Skeletal muscle satellite cell (primary cell): ENCODE results near the gene CNTFR.

Experiments used
- H3K27me3 ChIP-seq: 2 replicates; pipeline ENCODE4 v1.7.0; 2013; ENCODE audit warnings: low read length; ENCODE audit not compliant: control insufficient read depth, insufficient read depth
- H3K36me3 ChIP-seq: 2 replicates; pipeline ENCODE4 v1.7.0; 2013; ENCODE audit warnings: mild to moderate bottlenecking, control low read depth, low read length; ENCODE audit not compliant: insufficient read depth
- H3K4me1 ChIP-seq: 2 replicates; pipeline ENCODE4 v1.7.0; 2013; ENCODE audit warnings: low read length; ENCODE audit not compliant: control insufficient read depth, insufficient read depth
- H3K4me2 ChIP-seq: 2 replicates; pipeline ENCODE4 v1.7.0; 2013; ENCODE audit warnings: mild to moderate bottlenecking, low read length
- H3K4me3 ChIP-seq: 2 replicates; pipeline ENCODE4 v1.7.0; 2013; ENCODE audit warnings: low read length
- H3K9ac ChIP-seq: 2 replicates; pipeline ENCODE4 v1.7.0; 2013; ENCODE audit warnings: mild to moderate bottlenecking, low read depth, low read length, moderate library complexity
- H3K9me3 ChIP-seq: replicated peaks from 2 replicates; pipeline ENCODE4 v1.7.0; 2013; ENCODE audit warnings: mild to moderate bottlenecking, control low read depth, low read length

The CNTFR gene

DNA sequence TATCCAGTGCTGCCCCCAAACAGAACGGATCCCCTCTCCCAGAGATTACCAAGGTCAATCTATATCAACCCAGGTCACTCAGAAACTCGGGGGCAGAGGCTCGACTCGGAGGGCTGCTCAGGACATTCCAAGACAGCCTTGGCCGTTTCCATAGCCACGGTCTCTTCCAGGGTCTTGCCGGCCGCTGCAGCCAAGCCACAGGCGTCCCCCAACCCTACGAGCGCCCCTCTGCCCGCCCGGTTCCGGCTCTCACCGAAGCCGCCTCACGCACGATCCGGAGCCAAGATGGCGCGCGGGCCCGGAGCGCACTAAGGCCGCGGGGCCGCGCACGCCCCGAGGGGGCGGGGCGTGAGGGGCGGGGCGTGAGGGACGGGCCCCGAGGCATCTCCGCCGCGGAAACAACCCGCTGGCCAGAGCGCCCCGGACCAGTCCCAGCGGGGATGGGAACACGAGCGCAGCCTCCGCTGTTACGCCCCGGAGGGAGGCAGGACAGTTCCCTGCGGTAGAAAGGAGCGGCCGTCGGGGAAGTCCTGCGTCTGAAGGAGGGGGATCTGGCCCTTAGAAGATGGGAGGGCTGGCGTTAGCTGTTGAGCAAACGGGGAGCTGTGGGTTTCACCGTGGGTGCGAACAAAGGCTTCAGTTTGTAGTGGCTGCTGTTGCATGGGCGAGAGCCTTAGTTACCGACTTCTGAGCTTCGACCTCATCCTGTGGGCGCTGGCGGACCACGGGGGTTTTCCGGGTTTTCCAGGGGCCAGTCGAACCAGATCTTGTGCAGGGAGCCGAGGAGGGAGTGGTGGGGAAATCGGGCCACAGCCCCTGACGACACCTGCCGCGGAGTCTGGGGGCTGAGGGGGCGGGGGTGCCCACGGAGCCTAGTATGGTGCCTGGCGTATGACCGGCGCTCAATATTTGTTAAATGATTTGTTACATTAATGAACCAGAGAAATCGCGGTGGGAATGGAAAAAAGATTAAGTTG is 22.6 kb upstream of the CNTFR start, which contains the start of gene RPP25L:
TSS of gene RPP25L (minus strand) at position 287 of the 977 bp plus-strand sequence. CDS start 801 bp downstream, outside the sequence.
- H3K27me3 ChIP-seq: no peaks in the 10 kb centered on the region
- H3K9ac ChIP-seq: peak within 1 kb of the TSS; percentile 96
- H3K4me1 ChIP-seq: peaks cover 21% of the 10 kb centered on the region
- H3K4me3 ChIP-seq: peak within 1 kb of the TSS; percentile 90
- H3K36me3 ChIP-seq: peaks cover 14% of the 10 kb centered on the region
- H3K4me2 ChIP-seq: peak within 1 kb of the TSS; percentile 96
- no peaks in the 10 kb centered on the region for H3K9me3 ChIP-seq

DNA sequence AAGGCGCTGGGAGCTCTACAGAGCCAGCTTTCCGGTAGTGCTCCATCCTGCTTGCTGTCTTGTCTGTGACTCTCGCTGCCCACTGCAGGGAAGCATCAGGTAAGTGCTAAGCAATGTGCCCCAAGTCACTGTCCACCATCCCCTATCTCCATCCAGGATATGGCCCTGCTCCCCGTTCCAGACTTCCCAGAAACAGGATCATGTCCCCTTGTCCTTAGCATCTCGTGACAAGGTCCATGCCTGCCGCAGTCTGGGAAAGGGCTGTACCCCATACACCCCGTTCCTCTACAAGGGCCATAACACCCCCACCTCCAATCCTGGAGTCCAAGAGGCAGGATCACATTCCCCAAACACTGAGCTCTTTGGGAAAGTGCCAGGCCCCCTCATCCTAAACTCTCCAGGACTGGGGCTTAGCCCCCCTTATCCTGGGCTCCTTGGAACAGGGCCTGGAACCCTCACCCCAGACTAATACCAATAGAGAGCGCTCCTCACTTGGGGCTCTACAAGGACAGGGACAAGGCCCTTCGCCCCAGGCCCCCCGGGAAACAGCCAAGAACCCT is 21.8 kb upstream of the CNTFR start:
- peak overlapping the region; percentile 96 for H3K9ac ChIP-seq
- peak overlapping the region; percentile 96 for H3K4me2 ChIP-seq
- no peaks in the 10 kb centered on the region for H3K27me3 ChIP-seq
- H3K9me3 ChIP-seq: no peaks in the 10 kb centered on the region
- peaks cover 21% of the 10 kb centered on the region for H3K4me1 ChIP-seq
- H3K4me3 ChIP-seq: peak overlapping the region; percentile 90
- peaks cover 6% of the 10 kb centered on the region for H3K36me3 ChIP-seq

DNA sequence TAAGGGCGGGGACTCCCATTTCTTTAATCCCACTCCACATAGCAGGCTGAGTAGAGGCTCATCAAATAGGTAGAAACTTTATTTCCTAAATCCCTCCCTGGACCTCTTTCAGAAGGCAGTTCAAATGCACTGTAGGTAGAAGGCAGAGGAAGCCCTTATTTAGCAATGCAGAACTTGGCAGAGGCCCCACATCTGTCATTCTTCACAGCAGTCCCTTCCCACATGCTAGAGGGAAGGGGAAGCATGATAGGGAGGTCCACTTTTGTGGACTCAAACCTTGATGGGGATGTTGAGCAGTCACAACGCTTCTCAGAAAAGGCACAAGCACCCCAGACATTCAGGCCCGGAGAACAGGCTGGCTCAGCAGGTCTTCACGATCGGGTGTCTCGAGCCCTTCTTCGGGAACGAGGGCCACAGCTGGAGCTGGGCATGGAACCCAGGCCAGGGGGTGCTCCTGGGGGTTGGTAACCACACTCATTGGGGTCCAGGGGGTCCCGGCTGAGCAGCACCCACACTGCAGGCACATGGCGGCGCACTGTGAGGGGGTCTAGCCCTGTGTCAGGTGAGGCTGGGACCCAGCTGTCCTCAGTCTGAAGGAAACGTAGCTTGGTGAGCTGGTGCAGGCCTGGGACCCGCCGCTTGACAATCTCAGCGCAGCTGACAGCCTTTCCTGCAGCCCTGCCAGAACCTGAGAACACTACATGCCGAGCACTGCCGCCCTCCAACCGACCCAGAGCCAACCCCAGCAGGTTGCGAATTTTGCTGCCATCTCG is 21.1 kb upstream of the CNTFR start:
- Histone ChIP-seq H3K4me1 (peaks cover 21% of the 10 kb centered on the region), H3K36me3 (peaks cover 5% of the 10 kb centered on the region), H3K9me3 (no peaks in the 10 kb centered on the region), H3K4me2 (peak overlapping the region; percentile 96), H3K4me3 (peak overlapping the region; percentile 90), H3K27me3 (peaks cover 4% of the 10 kb centered on the region), H3K9ac (no peak overlapping the region)

DNA sequence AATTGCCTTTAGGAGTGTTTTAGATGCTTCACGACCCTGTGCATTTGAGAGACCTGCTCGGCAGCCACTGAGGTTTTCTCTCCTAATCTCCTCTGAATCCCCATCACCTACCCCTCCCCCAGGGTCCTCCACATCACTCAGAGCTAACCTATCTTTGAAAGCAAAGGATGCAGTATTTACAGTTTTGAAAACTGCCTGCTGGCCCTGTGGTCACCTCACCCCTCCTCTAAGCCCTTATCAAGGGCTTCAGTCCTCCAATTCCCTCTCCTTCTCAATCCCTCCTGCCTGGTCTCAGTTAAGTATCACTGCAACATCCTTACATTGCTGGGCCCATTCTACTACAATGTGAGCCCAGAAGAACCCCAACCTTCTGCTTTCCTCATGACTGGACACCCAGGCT is 17.8 kb upstream of the CNTFR start:
- Histone ChIP-seq H3K9ac (no peak overlapping the region), H3K9me3 (no peaks in the 10 kb centered on the region), H3K27me3 (peaks cover 20% of the 10 kb centered on the region), H3K4me1 (peaks cover 13% of the 10 kb centered on the region), H3K4me3 (no peak overlapping the region), H3K36me3 (no peaks in the 10 kb centered on the region), H3K4me2 (no peak overlapping the region)

DNA sequence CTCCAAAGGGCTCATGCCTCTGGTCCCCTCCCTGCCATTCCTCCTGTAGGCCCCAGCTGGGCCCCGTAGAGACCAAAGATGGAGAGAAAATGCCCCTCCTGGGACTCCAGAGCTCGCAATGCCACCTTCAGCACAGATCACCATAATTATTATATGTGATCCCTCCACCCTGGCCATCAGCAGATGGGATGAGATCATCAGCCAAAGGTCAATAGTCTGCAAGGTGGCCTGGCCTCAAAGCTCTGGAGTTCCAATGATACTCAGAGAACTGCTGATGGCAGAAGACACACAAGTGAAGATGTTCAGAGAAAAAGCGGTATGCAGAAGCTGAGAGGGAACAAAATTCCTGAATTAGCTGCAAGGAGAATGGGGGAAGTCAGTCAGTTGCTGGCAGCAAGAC is 17.4 kb upstream of the CNTFR start:
- Histone ChIP-seq H3K4me2 (no peak overlapping the region), H3K27me3 (peaks cover 24% of the 10 kb centered on the region), H3K4me3 (no peak overlapping the region), H3K9me3 (no peaks in the 10 kb centered on the region), H3K4me1 (peaks cover 10% of the 10 kb centered on the region), H3K9ac (no peak overlapping the region), H3K36me3 (no peaks in the 10 kb centered on the region)

DNA sequence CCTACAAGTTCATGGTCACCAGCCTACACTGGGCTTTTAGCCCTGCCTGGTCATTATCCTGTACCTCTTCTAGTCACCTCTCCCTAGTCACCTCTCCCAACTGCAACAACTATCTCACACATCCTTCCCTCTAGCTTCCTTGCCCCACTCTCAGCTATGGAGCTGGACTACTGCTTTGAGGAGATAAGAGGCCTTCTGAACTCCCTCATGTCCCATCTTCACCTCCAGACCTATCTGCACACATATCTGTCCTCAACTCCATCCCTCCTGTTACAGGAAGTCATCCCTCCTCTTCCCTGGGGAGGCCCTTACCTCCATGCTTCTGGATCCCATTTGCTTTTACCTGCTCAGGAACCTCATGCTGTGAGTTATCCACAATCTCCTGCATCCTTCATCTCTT is 16.7 kb upstream of the CNTFR start:
- peaks cover 8% of the 10 kb centered on the region for H3K4me1 ChIP-seq
- H3K9ac ChIP-seq: no peak overlapping the region
- H3K4me3 ChIP-seq: no peak overlapping the region
- peaks cover 31% of the 10 kb centered on the region for H3K27me3 ChIP-seq
- no peaks in the 10 kb centered on the region for H3K36me3 ChIP-seq
- H3K9me3 ChIP-seq: no peaks in the 10 kb centered on the region
- no peak overlapping the region for H3K4me2 ChIP-seq

DNA sequence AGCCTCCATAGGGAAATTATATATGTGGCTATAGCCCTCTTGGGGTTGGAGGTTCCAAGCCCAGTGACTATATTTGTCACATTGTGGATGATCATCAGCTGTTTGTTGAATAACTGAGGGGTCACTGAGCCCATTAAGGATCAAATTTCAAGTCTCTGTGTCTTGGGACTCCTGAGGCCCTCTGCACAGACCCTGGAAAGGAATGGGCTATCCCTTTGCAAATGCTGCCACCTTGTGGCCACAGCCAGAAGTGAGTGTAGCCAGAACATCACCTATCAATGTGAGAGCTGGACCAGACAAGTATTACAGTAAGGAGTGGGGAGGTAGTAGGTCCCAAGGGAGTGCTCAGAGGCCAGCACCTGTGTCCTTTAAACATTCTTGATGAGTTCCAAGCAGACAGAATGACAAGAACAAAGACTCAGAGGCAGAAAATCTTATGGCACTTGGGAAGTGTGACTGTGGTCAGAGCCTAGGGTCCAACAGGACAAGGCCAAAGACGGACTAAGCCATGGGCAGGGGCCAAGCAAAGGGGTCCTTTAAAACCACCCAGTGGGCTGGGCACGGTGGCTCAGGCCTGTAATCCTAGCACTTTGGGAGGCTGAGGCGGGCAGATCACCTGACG is 14.2 kb upstream of the CNTFR start:
- no peaks in the 10 kb centered on the region for H3K9me3 ChIP-seq
- no peak overlapping the region for H3K4me3 ChIP-seq
- H3K4me2 ChIP-seq: no peak overlapping the region
- no peaks in the 10 kb centered on the region for H3K36me3 ChIP-seq
- no peaks in the 10 kb centered on the region for H3K4me1 ChIP-seq
- peaks cover 53% of the 10 kb centered on the region for H3K27me3 ChIP-seq
- no peak overlapping the region for H3K9ac ChIP-seq

DNA sequence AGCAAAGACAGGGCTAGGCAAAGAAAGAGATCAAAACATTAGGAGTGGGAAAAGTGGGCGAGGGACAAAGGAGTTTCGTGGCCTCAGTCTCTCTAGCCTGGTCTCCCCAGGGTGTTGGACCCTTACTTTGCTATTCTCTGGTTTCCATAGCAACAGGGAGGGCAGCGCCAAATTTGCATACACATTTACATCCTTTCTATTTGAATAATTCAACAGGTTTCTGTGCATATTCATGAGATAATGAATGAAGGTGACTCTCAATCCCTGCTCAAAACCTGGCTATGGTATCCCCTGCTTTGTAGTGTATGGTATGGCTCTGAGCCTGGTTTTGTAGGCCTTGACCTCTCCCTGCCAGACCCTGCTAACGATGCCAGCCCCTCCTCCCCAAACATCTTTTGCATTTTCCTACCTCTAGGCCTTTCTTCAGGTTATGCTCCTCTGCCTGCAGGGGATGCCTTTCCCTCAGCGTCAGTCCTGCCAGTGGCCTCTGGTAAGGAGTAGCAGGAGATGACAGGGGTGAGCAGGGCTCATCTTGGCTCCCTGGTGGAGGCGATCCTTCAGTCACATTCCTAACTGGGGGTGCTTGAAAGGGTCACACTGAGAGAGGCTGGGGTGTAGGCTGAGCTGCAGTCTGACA is 12.5 kb upstream of the CNTFR start:
- Histone ChIP-seq H3K4me1 (no peaks in the 10 kb centered on the region), H3K4me2 (no peak overlapping the region), H3K9me3 (no peaks in the 10 kb centered on the region), H3K4me3 (no peak overlapping the region), H3K9ac (no peak overlapping the region), H3K36me3 (no peaks in the 10 kb centered on the region), H3K27me3 (peaks cover 59% of the 10 kb centered on the region)

DNA sequence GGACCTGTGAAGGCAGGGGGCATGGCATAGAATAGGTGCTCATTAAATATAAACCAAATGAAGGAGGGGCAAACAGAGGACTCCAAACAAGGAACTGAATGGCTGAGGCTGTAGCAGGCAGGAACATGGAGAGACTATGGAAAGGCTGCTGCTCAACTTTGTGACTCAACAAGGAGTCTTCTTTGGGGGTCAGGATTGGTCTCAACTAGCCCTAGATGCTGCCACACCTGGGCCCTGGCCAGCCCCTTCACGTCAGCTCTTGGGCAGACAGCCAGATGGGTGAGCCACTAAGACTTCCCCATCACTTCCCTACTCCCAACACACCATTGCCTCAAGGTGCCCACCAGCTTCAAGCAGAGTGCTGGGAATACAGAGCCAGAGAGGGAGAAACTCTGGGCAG is 11.4 kb upstream of the CNTFR start:
- H3K9ac ChIP-seq: no peak overlapping the region
- H3K4me3 ChIP-seq: no peak overlapping the region
- no peaks in the 10 kb centered on the region for H3K9me3 ChIP-seq
- no peak overlapping the region for H3K4me2 ChIP-seq
- peaks cover 69% of the 10 kb centered on the region for H3K27me3 ChIP-seq
- no peaks in the 10 kb centered on the region for H3K4me1 ChIP-seq
- no peaks in the 10 kb centered on the region for H3K36me3 ChIP-seq

DNA sequence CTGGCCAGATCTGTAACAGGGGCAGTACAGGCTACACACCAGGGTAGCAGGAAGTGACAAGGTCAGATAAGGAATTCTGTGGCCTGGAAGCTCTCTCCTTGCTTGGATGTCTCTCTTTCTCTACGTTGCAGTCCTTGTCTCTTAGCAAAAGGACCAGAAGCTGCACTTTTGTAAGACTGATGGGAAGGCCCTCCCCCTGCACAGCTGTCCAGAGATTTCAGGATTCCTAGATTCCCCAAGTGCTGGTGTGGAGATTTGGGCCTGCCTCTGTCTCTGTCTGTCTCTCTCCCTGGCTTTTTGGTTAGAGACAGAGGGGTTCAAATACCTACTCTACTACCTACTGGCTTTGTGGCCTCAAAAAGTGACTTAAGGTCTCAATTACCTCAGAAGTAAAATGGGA is 10.0 kb upstream of the CNTFR start:
- H3K4me3 ChIP-seq: no peak overlapping the region
- no peaks in the 10 kb centered on the region for H3K36me3 ChIP-seq
- H3K4me2 ChIP-seq: no peak overlapping the region
- no peaks in the 10 kb centered on the region for H3K9me3 ChIP-seq
- H3K4me1 ChIP-seq: no peaks in the 10 kb centered on the region
- H3K27me3 ChIP-seq: peaks cover 66% of the 10 kb centered on the region
- no peak overlapping the region for H3K9ac ChIP-seq
